Tibial nerve (tissue), 3 donors: ENCODE results near the gene SERPINB5.

Source experiments
- CTCF ChIP-seq, 5 experiments: fragments of 200-600 bp in 3 of 5; fragments of 450-650 bp in 2 of 5; sonication (generic) in 3 of 5; IDR thresholded peaks; one replicate each; pipeline ENCODE4 v1.5.1; 2016 to 2019; ENCODE audit warnings: antibody characterized with exemption in 5 of 5, mild to moderate bottlenecking in 3 of 5, moderate library complexity in 2 of 5
- POLR2A ChIP-seq, 2 donors: fragments of 450-650 bp; IDR thresholded peaks; one replicate each; pipeline ENCODE4 v1.6.1; 2017; ENCODE audit warnings: antibody characterized with exemption in 2 of 2, mild to moderate bottlenecking in 2 of 2, moderate library complexity in 2 of 2

- TF ChIP-seq POLR2A (IDR thresholded peaks at IDR 0.05) (no peak), CTCF (IDR thresholded peaks at IDR 0.05) (no peak)
Observed at GRCh38 chr18:63488160-63488559, 11.4 kb downstream of the SERPINB5 start.
